Endothelial cell of coronary artery (primary cell): Measurements from ENCODE around the gene MRPL9. TPM values are rescaled to one million over a fixed set of nuclear protein-coding genes. Genes with fewer than 3 reads are reported as not detected.

Source experiments
- total RNA-seq: library from RNA; depleted of rRNA; stranded (reverse); fragments of >200 nt; gene quantifications from 2 replicates; pipeline ENCODE4 v1.2.3, GENCODE V29; 2014

The MRPL9 gene
- total RNA-seq = 117 and 147 TPM in 2 replicates

DNA sequence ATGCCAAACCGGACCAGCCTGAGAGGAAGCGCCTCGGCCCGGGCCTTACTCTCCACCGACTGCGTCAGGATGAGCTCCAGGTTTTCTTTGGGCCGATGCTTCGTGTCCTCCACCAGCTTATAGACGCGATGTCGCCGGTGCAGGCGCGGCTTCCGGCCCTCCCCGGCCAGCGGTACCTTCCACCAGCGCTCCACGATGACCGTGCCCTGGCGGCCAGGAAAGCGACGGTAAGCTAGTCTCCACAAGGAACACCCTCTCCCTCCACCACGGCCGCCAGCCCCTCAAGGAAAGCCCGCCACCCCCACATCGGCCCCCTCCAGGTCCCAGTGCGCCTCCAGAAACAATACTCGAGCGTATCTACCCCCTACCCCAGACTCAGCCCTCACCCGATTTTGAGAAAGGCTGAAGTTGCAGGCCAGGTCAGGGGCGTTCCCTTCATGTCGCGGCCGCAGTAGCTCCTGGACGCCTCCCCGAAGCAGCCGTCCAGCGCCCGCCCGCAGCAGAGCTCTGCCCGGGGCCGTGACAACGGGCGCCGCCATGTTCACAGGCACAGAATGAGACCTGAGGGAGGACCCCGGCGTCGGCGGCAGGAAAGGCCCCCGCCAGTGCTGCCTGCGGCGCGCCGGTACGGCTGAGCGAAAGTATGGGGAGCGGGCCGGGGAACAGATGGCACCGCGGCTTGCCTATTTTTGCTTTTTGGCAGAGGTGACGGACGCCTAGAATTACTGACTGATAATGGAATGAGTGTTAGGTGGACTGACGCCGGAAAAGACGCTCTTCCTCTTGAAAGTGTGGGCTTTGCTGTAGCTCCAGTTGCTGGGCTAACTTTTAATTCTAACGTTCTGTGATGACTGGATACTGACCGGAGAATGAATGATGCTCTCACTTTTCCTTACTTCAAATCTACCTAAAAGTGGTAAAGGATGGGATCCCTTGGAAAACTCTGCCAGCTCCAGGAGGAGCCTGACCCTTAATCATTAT is at the start of gene MRPL9:
MRPL9 (minus strand) TSS at position 556 of the 981 bp plus-strand sequence; CDS start at position 539, 17 bp downstream.

GRCh38 chr1:151805066-151805820 is 41.9 kb upstream of the MRPL9 start, which contains the start of gene LINGO4:
TSS of gene LINGO4 (minus strand) at chr1:151805419. CDS start at chr1:151802704, 2,715 bp downstream.

DNA sequence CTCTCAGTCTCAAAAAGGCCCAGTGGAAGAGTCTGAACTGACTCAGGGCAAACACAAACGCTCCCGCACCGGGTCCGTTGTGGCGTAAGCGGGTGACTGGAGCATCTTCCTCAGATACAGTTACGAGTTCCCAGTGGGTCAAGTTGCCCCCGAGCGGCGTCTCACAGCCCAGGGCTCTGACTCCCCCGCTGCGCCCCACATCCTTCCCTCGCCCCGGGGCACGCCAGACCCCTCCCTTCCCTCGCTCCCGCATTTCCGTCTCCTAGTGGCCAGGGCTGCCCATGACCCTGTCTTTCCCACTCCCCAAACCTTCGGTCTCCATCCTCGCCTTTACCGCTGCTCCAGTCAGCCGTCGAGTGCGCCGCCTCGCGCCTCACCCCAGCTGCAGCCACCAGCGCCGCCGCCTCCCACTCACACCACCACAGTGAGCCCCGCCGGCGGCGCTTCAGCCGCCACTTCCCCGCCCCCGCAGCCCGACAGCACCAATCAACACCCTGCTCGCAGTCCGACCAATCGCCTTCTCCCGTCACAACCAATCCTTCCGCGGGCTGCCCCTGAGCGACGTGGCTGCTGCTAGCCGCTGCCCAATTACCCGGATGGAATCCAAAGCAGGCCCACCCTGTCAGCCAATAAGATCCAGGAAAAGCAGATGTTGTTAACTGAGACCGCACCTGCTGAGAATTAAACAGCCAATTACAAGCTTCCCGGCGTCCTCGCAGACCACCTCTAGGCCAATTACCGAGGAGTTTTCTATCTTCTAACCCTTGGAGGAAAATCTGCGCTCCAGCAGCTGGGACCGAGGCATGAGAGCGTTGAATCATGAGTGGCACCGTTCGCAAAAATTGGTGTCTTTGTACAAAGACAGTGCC is 27.0 kb upstream of the MRPL9 start, which contains the start of gene TDRKH:
TDRKH (minus strand) TSS at position 430 of the 869 bp plus-strand sequence. CDS start 7,478 bp downstream, outside the sequence.

GRCh38 chr1:151720974-151721787 is 42.1 kb downstream of the MRPL9 start, which contains the start of gene RIIAD1:
TSS of gene RIIAD1 (plus strand) at chr1:151721522. CDS start at chr1:151721537, 15 bp downstream.

GRCh38 chr1:151716771-151717631 is 46.3 kb downstream of the MRPL9 start, which contains the start of gene CELF3:
TSS of gene CELF3 (minus strand) at chr1:151716803. CDS start at chr1:151716020, 783 bp downstream.

Other genes starting within 250 kb of the MRPL9 start
- 2.5 and 11.8 TPM in 2 replicates for gene TUFT1, start 223.2 kb downstream of the MRPL9 start, total RNA-seq
- 16.2 and 22.2 TPM in 2 replicates for gene SNX27, start 151.4 kb downstream of the MRPL9 start, total RNA-seq
- not detected in 2 replicates for gene CELF3, start 46.7 kb downstream of the MRPL9 start, total RNA-seq
- not detected in 2 replicates for gene RIIAD1, start 42.0 kb downstream of the MRPL9 start, total RNA-seq
- gene TDRKH, start 27.0 kb upstream of the MRPL9 start, total RNA-seq = 4.5 and 4.9 TPM in 2 replicates
- not detected in 2 replicates for gene LINGO4, start 41.9 kb upstream of the MRPL9 start, total RNA-seq
- not detected in 2 replicates for gene RORC, start 68.3 kb upstream of the MRPL9 start, total RNA-seq
- gene C2CD4D, start 76.3 kb upstream of the MRPL9 start, total RNA-seq = not detected in 2 replicates
- gene THEM5, start 90.2 kb upstream of the MRPL9 start, total RNA-seq = not detected in 2 replicates
- gene THEM4, start 146.0 kb upstream of the MRPL9 start, total RNA-seq = 7.5 and 10.9 TPM in 2 replicates
- gene S100A10, start 230.4 kb upstream of the MRPL9 start, total RNA-seq = 149 and 210 TPM in 2 replicates